ENCODE data around the gene MVB12B.

MVB12B gene

DNA sequence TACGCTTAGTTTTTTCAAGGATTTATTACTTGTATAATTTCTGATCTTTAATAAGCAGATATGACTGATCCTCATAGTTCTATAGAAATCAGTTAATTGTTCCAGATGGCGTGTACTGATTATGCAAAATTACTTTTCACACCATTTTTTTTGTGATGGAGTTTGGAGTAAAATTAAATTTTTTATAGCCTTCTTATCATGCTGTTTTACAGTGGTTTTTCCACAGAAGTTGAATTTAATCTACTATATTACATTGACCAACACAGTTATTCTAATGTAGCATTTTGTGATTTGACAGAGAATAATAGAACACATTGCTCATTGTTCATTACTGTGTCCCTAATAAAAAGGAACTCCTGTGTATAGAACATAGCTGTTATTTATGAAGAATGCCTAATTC lies 111.1 kb downstream of the MVB12B start:
- no peak overlapping the region for H3K4me2 ChIP-seq (ENCODE audit: low read length)
- no peaks in the 10 kb centered on the region for H3K9me3 ChIP-seq (ENCODE audit: insufficient read depth, low read length)
- no peak overlapping the region for H3K9ac ChIP-seq (ENCODE audit: low read length)
- peaks cover 11% of the 10 kb centered on the region for H3K4me1 ChIP-seq (ENCODE audit: low read length)
- no peak overlapping the region for H3K27ac ChIP-seq (ENCODE audit: low read length)
- TF ChIP-seq, protein P1, sequence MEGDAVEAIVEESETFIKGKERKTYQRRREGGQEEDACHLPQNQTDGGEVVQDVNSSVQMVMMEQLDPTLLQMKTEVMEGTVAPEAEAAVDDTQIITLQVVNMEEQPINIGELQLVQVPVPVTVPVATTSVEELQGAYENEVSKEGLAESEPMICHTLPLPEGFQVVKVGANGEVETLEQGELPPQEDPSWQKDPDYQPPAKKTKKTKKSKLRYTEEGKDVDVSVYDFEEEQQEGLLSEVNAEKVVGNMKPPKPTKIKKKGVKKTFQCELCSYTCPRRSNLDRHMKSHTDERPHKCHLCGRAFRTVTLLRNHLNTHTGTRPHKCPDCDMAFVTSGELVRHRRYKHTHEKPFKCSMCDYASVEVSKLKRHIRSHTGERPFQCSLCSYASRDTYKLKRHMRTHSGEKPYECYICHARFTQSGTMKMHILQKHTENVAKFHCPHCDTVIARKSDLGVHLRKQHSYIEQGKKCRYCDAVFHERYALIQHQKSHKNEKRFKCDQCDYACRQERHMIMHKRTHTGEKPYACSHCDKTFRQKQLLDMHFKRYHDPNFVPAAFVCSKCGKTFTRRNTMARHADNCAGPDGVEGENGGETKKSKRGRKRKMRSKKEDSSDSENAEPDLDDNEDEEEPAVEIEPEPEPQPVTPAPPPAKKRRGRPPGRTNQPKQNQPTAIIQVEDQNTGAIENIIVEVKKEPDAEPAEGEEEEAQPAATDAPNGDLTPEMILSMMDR (IDR thresholded peaks at IDR 0.05; ENCODE audit: low read depth, low read length): no peak
- no peak for TF ChIP-seq EZH2phosphoT487 (IDR thresholded peaks at IDR 0.05; ENCODE audit: low read depth)
- no peak overlapping the region for H2AFZ ChIP-seq (ENCODE audit: low read depth, low read length)
- no peak overlapping the region for H3K4me3 ChIP-seq (ENCODE audit: low read length)
- H3K79me2 ChIP-seq (ENCODE audit: low read length): no peaks in the 10 kb centered on the region
- H3K36me3 ChIP-seq (replicated peaks; ENCODE audit: low read depth, low read length): no peaks in the 10 kb centered on the region
- H3K27me3 ChIP-seq (ENCODE audit: low read depth, low read length): peaks cover 24% of the 10 kb centered on the region; the same call in 1 of the 2 replicates
- 0 out of 2 replicates have a peak, but pooled peaks cover 4% of the 10 kb centered on the region for H4K20me1 ChIP-seq (ENCODE audit: insufficient read depth, low read length)

DNA sequence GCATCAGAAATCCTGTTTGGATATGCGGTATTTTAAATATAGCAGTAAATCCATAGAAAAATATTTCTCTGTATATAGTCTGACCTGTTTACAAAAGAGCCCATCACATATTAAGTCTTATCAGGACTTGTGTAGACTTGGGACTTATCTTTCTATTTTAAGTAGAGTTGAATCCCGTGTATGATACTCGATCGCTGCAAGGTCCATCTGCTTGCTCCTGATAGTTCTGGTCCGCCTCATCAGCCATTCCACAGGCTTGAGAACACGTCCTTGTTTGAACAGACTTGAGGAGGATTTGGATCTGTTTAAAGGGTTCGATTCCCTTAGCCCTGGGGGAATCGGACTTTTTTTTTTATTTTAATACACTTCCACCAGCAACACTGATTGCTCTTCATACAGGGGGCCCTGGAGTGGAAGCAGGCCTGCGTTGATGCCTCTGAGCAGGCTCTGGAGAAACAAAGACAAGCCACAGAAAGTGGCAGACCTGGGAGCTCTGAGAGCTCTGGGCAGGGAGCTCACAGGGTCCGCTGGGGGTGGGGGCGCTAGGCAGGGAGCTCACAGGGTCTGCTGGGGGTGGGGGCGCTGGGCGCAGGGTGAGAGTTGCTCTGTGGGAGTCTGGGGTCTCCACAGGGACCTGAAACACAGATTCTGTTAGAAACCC lies 112.2 kb downstream of the MVB12B start:
- H3K4me3 ChIP-seq (ENCODE audit: low read length): no peak overlapping the region
- TF ChIP-seq, protein P1 (IDR thresholded peaks at IDR 0.05; ENCODE audit: low read depth, low read length): no peak
- no peak for TF ChIP-seq EZH2phosphoT487 (IDR thresholded peaks at IDR 0.05; ENCODE audit: low read depth)
- peak overlapping the region; percentile 20; the same call in 1 of the 2 replicates for H3K4me2 ChIP-seq (ENCODE audit: low read length)
- peaks cover 20% of the 10 kb centered on the region; the same call in 1 of the 2 replicates for H3K27me3 ChIP-seq (ENCODE audit: low read depth, low read length)
- no peak overlapping the region for H2AFZ ChIP-seq (ENCODE audit: low read depth, low read length)
- no peaks in the 10 kb centered on the region for H3K36me3 ChIP-seq (replicated peaks; ENCODE audit: low read depth, low read length)
- H3K79me2 ChIP-seq (ENCODE audit: low read length): no peaks in the 10 kb centered on the region
- no peak overlapping the region for H3K9ac ChIP-seq (ENCODE audit: low read length)
- no peak overlapping the region for H3K27ac ChIP-seq (ENCODE audit: low read length)
- H3K9me3 ChIP-seq (ENCODE audit: insufficient read depth, low read length): no peaks in the 10 kb centered on the region
- 0 out of 2 replicates have a peak, but pooled peaks cover under 1% of the 10 kb centered on the region for H4K20me1 ChIP-seq (ENCODE audit: insufficient read depth, low read length)
- peaks cover 11% of the 10 kb centered on the region for H3K4me1 ChIP-seq (ENCODE audit: low read length)

DNA sequence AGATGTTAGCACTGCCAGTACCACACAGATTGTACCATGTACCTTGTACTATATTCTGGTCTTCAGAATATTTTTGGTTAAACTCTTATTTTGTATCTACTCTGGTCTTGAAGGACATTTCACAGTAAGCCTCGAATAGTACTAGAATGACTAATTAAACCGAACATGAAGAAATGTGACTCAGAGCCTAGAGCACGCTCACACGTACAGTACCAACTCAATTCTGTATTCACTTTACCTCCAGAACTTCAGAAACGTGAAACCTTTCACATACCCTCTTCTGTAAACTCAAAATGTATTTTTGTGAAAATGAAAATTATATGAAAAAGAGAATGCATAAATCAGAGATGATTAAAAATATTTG lies 112.8 kb downstream of the MVB12B start:
- H2AFZ ChIP-seq (ENCODE audit: low read depth, low read length): no peak overlapping the region
- H3K4me1 ChIP-seq (ENCODE audit: low read length): peaks cover 14% of the 10 kb centered on the region
- no peaks in the 10 kb centered on the region for H3K79me2 ChIP-seq (ENCODE audit: low read length)
- TF ChIP-seq EZH2phosphoT487 (IDR thresholded peaks at IDR 0.05; ENCODE audit: low read depth): no peak
- TF ChIP-seq, protein P1 (IDR thresholded peaks at IDR 0.05; ENCODE audit: low read depth, low read length): no peak
- H3K36me3 ChIP-seq (replicated peaks; ENCODE audit: low read depth, low read length): no peaks in the 10 kb centered on the region
- no peaks in the 10 kb centered on the region for H3K9me3 ChIP-seq (ENCODE audit: insufficient read depth, low read length)
- no peak overlapping the region for H3K4me3 ChIP-seq (ENCODE audit: low read length)
- peak overlapping the region; percentile 20; the same call in 1 of the 2 replicates for H3K4me2 ChIP-seq (ENCODE audit: low read length)
- H3K27ac ChIP-seq (ENCODE audit: low read length): no peak overlapping the region
- no peaks in the 10 kb centered on the region for H4K20me1 ChIP-seq (ENCODE audit: insufficient read depth, low read length)
- H3K27me3 ChIP-seq (ENCODE audit: low read depth, low read length): peaks cover 20% of the 10 kb centered on the region; the same call in 1 of the 2 replicates
- H3K9ac ChIP-seq (ENCODE audit: low read length): no peak overlapping the region

DNA sequence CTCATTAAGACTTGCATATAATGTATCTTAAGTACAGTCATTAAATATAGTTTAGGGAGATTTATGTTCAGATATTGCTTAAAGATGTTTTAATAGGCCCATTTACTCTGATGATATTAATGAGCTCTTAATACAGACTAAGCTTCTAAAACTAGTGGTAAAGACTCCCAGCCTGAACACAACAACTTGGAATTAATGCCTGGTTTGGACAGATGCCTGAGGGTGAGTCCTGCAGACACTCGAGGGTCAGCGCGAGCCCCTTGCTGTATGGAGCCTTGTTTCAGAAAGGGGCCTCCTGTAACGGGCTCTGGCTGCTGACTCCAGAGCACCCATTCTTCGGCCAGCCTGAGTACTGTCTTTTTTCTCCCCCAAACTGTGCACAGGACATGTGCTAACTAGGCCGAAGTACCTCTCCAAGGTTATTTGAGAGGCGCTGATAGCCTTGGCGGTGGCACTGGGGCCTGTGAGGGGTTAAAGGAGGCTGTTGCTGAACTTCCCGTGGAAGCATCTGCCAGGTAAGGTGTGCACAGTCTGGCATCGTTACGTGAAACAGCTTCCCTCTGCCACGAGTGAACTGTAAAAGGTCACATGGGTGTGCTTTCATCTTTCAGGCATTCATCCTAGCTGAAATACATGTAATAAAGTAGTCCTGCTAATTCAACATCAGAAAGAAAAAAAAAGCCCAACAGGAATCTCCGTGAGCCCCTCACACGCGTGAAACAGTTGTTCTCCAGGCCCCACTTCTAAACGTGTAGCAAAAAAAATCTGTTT lies 113.4 kb downstream of the MVB12B start:
- Histone ChIP-seq H3K27me3 (ENCODE audit: low read depth, low read length) (peaks cover 20% of the 10 kb centered on the region; the same call in 1 of the 2 replicates), H3K9me3 (ENCODE audit: insufficient read depth, low read length) (no peaks in the 10 kb centered on the region), H4K20me1 (ENCODE audit: insufficient read depth, low read length) (no peaks in the 10 kb centered on the region), H3K27ac (ENCODE audit: low read length) (no peak overlapping the region), H3K4me3 (ENCODE audit: low read length) (no peak overlapping the region), H3K9ac (ENCODE audit: low read length) (no peak overlapping the region), H2AFZ (ENCODE audit: low read depth, low read length) (no peak overlapping the region), H3K4me1 (ENCODE audit: low read length) (peaks cover 19% of the 10 kb centered on the region), H3K4me2 (ENCODE audit: low read length) (no peak overlapping the region), H3K36me3 (replicated peaks; ENCODE audit: low read depth, low read length) (no peaks in the 10 kb centered on the region), H3K79me2 (ENCODE audit: low read length) (no peaks in the 10 kb centered on the region)
- no peak for TF ChIP-seq EZH2phosphoT487 (IDR thresholded peaks at IDR 0.05; ENCODE audit: low read depth)
- TF ChIP-seq, protein P1 (IDR thresholded peaks at IDR 0.05; ENCODE audit: low read depth, low read length): no peak

All from OCI-LY3 (cell line).